HG03039 (cell line): Measurements from ENCODE around the gene CABLES1.
A peak's percentile ranks its signal among the peaks of the same experiment; 100 is the strongest.

Experiments used
- ATAC-seq: cut with Tn5 transposase; IDR thresholded peaks from one replicate; pipeline ENCODE4 v1.9.1; 2021; ENCODE audit warnings: mild to moderate bottlenecking, moderate library complexity; ENCODE audit not compliant: unreplicated experiment

The CABLES1 gene

DNA sequence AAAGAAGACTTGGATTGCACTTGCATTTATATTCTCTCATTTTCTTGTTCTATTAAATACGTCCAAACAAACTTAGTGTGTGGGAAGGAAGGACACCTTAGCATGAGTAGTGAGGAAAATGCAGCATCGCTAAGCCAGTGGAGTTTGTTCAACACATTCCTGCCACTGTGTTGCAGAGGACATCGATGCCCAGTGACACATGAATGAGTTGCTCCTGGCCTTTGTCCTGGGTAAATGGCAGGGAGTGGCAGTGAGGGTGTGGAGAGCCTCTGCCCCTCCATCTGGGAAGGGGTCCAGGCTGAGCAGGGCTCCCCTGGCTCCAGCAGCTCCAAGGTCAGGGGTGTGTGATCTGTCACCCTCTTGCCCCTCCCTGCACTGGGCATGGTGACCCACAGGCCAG lies 75.9 kb downstream of the CABLES1 start:
- ATAC-seq, result no peak

DNA sequence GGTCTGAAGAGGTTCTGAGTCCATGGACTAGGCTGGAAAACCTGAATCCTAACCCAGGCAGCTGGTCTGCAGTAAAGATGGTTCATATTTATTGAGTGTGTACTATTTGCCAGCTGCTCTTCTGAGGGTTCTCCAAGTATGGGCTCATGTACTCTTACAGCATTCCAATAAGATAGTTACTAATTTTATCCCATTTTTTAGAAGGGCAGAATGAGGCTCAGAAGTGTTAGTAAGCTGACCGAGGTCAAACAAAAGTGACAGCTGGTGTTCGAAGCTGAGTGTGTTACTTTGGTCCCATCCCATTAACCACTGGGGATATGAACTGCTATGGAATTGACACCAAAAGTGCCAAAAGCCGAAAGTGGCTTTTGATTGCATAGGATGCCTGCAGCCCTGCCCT lies 76.9 kb downstream of the CABLES1 start:
- no peak for ATAC-seq

DNA sequence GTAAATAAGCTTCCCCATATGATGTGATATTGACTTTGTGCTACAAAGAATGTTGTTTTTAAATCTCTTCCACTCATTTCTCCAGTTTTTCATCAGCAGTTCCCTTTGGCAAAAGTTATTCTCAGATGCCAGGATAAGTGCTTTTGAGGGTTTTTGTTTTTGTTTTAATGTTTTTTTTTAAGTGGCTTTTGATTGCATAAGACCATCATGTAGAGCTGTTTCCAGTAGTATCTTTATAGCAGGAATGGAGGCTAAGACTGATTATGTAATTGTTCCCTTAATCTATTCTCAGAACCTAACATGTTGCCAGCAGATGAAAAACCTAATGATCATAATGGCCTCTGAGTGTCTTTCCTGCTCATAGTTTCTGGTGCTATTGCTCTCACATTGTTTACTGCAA lies 77.9 kb downstream of the CABLES1 start:
- ATAC-seq, result no peak

DNA sequence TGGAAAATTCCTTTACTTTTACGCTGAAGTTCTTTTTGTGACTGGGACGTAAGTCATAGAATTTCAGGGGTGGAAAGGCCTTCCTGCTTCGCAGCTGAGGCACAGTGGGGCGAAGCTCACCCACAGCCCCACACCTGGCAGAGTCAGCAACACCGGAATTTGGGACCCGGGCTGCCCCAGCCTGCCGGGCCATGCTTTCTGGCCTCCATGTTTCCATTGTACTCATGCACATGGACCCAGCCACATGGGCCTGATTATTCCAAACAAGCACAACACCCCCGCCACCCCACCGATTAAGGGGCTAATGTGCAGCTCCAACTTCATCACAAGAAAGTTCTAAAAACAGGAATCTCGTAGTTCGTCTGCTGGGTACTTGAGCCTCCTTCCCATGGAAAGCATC lies 82.5 kb downstream of the CABLES1 start:
- no peak for ATAC-seq

DNA sequence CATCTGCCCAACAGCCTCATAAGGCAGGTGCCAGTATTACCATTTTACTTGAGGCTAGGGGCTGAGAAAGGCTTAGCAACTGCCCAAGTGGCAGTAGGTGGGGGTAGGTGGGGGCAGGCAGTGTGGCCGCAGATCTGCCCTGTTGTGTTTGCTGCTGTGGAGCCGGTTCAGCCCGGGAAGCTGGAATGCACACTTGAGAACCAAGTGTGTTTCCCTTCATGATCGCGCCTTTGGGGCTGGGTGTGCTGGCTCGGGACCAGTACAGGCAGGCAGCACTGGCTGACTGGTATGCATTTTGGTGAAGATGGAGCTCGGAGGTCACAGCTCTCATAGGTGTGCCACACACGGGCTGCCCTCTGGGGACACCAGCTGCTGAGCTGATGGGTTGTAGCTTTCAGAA lies 85.1 kb downstream of the CABLES1 start:
- no peak for ATAC-seq

DNA sequence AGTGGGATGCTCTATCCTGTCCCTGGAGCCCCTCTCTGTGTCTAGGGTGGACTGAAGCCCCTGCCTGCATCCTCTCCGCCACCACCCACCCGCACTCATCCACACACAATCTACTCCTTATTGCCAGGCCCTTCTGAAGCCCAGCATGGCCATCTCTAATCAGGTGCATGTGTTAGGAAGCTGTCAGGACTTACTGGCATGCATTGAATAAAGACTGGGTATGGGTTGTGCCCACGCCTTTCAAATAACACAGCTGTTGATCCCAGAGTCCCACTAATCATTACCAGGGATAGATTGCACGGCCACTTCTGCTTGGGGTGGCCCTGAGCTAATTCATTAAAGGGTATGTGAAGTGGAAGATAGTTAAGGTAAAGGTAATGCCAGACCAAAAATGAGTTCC lies 88.4 kb downstream of the CABLES1 start:
- ATAC-seq, result no peak

DNA sequence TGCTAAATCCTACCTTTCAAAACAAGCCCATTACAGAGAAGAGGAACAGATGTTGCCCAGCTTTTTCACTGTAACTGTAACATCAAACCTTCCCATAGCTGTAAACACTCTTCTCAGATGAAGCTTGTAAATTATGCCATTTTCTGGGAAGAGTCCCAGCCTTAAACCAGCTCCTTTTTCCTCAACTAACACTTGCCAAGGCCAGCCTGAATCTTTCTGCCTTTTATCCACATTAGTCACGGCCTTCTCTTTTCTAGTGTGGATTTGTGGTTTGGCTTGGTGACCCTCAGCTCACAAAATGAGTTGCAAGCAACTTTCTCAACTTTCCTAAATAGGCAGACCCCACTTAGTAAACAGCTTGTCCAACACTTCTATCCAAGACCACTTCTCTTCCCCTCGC lies 90.2 kb downstream of the CABLES1 start:
- ATAC-seq, result no peak

DNA sequence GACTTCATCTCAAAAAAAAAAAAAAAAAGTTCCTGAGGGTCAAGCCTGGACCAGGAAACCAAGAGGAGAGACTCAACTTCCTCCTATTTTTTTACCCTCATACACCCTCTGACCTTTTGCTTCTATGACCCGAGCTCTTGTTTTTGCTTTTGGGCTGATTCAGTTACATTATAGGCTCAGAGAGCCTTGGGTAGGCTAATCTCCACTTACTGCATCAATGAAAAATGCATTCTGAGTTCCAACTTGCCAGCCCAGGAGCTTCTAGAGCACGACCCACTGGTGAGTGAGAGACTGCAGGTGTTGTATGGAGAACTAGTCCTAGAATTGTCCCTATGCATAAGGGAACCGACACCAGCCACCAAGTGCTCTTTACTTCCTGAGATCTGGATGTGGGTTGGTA lies 91.1 kb downstream of the CABLES1 start:
- ATAC-seq, result no peak

DNA sequence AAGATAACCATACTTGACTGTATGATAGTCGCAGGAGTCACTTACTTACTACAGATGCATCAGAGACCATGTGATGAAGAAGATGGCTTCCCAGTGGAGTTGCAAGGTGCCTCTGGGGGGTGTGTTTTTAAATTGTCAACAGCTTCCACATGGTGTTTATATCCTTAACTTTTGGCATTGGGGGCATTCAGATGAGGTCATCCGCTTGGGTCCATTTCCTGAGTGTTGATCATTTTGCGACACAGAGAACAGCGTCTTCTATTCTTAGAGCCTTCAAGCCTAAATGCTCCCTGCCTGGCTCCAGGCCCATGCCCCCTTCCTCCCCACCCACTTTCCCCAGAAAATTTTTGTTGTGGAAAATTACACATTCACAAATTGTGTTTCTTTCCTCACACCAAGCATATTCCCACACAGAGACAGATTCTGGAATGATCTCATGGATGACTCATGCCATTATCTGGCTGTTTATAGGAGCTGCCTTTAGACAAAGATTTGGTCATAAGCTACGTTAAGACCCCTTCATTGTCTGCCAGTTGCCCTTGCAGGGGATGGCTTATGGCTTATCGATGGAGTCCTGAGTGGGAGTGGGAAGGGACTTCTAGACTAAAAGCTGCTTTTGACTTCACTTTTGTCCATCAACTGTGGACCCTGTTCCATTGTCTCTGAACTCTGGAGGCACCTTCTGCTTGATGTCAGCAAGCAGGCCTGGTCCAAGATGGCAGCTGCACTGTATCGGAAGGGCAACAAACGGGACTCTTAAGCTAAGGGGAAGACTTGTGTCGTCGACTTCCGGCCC lies 91.8 kb downstream of the CABLES1 start:
- ATAC-seq, result no peak

DNA sequence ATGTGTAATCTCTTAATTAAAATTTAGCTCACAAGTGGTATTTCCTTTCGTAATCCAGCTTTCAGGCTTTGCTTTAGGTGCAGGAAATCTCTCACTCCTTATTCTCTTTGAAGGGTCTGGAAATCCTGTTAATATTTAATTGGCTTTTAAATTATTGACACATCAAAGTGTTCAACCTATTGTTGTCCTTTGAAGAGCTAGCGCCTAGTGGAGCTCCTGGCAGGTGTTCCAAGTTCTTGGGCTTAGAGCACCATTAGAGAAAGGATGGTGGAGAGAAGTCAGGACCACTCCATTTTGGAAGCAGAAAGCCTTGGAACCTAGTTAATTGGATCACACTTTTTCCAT lies 92.4 kb downstream of the CABLES1 start:
- ATAC-seq, result no peak

DNA sequence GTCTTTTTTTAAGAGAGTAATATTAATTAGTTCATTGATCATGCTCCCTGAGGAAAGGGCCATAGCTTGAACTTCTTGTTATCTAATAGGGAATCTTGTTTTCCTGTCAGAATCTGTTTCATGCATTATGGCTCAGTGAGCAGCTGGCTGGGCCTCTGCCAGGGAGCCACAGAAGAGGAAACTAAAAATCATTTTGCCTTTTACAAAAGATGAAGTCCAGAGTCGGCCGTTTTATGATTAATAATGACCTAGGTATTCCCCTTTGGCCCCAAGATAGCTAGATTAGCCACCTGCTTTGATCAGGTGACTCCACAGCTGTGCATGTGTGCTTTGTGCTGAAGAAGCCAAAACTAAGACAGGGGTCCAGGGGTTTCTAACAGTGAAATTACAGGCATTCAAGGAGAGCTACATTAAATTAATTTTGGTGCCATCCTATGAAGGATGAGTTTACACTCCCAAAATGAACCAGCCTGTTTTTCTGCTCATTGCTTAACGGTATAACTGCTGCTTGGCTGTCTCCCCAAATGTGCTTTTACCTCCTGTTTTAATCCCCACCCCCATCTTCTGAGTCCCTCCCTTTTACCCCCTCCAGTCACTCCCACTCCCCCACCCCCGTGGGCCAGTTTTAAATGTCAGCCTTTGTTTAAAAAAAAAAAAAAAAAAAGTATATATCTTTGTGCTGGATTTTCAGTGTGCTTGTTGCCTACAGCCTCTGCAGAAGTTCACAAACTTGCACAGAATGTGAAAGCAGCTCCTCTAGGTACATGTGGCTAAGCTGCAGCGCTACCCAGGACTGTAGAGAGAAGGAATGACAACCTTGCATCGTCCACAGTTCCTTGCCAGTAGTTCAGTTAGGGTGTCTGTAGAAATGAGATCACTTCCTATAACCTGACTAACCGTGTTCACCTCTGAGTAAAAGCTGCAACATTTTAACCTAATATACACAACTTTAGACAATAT lies 93.1 kb downstream of the CABLES1 start:
- peak; percentile 34 for ATAC-seq

DNA sequence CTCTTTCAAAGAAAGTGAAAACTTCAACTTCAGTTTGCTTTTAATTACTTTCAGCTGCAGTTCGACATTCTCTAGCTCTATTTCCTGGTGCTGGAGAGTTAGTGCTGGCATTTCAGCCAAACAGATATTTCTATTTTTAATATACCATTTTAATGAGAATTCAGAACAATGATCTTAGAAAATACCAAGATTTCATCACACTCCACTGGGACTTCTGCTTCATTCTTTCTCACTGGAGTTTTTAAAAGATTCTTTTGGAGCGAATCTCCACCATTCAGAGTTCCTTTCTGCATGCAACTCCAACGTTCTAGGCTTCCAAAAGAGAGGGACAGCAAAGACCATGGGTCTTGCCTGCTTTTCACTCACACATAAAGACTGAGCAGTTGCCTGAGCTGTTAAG lies 94.2 kb downstream of the CABLES1 start:
- no peak for ATAC-seq

DNA sequence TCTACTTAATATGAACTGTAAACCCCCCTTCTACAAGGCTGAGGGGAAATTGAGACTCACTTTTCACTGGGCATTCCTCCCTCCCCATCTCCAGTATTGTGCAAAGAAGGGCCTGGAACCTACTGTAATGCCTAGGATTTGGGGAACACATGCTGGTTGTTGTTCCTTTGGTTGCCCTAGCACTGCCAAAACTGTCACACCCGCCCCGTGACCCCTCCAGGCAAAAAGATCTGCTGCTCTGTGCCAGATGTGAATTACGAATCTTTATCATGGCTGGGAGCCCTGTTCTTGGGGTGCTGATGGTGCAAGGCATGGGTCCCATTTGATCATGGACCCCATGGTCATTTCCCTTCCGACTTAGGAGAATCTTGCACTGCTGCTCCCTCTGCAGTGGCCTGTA lies 95.4 kb downstream of the CABLES1 start:
- no peak for ATAC-seq

DNA sequence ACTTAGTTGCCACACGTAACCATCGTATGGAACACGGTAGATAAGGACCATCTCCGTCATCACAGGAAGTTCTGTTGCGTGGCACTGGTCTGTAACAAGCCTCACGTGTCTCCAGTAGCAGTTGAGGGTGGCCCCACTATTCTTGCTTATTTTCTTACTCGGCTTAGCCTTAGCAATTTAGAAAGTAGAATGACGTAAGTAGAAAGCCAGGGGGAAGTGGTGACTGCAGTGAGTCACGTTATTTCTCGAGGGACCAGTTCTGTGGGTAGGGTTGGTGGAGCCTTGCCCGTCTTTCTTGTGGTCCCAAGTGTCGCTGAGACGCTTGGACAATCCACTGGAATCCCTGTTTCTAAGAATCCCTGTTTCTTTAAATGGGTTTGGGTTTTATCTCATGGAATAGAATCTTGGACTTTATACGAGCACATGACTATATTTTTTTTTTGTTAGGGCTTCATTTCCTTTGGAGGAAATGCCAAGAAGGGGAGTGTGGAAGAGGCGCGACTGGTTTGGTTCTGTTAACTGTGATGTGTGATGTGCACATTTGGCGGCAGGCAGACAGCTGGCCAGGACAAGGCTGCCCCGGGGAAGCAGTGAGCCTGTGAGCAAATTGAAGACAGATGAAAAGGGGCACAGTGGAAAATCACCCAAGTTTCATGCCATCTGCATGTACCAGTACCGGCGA lies 96.2 kb downstream of the CABLES1 start:
- peak; percentile 83 for ATAC-seq

DNA sequence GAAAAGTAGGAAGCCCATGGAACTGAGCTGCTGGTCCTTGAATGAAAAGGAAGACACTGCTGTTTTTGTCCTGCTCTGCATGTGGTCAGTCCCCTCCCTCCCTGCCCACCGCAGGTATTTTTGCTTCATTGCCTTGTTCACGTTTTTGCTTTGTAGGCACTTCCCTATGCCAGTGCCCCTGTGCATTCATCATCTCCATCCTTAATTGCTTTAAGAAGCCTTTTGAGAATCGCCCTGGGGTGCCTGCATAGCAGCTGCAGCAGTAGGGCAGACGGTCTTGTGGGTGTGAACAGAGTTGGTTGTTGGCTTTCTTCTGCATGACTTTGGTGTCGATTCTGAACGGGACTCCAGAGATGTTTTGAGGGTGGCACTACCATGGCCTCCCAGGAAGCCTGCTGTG lies 97.0 kb downstream of the CABLES1 start:
- ATAC-seq, result no peak

DNA sequence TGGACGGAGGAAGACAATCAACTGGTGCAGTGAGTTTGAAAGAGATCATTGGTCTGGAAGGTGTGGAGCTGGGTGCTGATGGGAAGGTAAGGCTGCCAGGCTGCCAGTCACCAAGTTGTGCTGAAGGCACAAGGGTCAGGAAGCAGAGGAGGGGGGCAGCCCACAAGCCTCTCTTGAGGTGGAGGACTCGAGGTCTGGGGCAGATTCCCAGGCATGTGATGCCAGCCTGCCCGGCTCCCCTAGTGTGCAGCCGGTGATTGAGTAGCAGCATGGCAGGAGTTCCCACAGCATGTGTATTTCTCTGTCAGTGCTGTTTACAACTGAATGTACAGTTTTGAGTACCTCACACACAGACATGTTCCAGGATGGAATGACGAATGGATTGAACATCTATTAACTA lies 99.3 kb downstream of the CABLES1 start:
- no peak for ATAC-seq

DNA sequence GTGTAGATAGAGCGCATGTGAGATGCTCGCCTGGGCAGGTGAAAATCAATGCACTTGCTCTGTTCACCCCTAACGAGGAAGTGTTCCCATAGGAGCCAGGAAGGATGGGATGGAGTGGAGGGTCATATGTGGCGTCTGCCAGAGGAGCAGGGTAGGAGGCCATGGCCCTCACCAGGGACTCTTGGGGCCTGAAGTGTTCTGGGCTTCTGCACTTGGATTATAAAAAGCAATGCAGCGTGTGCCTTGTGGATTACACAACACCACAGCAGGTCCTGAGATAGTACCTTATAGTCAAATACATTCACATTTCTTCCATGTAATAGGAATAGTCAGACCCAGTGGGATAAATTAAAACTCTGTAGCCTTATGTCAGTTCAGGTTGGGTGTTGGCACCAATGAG lies 100.1 kb downstream of the CABLES1 start:
- no peak for ATAC-seq

DNA sequence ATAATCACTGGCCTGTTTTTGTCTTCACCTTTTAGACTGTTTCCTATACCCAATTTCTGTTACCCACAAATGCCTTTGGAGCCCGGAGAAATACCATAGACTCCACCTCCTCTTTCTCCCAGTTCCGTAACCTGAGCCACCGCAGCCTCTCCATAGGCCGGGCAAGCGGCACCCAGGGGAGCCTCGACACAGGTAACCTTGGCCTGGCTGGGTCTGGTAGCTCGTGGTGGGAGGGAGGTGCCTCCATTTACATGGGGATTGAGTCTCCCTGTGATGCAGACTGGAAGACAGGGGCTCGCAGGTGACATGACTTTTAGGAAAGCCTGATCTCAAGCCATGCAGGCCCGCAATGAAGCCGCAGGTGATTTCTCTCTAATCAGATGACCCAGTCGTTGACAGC lies 100.6 kb downstream of the CABLES1 start:
- no peak for ATAC-seq

DNA sequence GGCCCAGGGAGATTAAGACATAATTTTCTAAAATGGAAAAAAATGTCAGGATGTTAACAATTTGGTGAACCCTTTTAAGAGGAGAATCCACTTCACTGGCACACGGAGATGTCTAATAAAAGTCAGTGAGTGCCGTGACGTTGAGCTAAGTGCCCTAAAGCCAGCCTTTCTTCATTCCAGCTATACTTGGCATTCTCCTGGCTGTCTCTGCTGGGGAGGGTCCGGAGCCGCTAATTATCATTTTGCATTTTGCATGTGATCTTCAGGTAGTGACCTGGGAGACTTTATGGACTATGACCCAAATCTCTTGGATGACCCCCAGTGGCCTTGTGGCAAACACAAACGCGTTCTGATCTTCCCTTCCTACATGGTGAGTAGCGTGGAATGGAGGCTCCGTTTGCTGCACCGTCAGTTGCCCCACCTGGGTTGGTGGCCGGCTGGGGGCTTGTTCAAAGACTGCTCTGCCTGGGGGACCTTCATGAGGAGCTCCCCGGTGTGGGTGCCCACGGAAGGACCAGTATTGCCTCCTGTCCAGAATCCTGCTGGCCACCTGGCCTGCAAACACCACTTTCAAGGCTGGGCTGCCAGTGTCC lies 101.7 kb downstream of the CABLES1 start:
- no peak for ATAC-seq

DNA sequence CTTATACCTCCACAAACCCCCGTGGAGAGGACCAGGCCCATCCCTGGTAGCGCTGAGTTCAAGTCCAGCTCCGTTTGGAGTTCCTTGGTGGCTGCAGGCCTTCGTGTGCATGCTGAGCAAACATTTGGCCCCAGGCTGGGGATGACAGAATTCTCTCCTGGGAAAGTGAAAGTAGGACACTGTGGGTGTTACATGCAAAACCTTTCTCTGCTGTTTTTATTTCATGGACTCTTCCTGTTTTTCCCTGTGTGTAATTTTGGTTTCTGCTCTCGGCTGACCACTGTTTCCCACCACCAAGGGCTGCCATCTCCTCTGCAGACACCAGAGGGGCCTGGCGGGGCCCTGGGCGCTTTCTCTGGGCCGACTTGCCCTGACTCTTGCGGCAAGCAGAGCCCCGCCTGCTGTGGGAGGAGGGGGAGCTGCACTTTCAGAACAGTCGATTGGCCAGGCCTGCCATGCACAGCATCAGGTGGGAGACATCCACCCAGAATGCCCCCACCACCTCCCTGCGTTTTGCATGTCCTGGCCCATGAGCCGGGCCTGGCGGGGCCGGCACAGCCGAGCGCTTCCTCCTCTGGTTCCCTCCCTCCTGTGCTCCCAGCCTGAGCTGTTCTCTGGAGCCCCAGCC lies 102.4 kb downstream of the CABLES1 start:
- ATAC-seq, result peak; percentile 50

DNA sequence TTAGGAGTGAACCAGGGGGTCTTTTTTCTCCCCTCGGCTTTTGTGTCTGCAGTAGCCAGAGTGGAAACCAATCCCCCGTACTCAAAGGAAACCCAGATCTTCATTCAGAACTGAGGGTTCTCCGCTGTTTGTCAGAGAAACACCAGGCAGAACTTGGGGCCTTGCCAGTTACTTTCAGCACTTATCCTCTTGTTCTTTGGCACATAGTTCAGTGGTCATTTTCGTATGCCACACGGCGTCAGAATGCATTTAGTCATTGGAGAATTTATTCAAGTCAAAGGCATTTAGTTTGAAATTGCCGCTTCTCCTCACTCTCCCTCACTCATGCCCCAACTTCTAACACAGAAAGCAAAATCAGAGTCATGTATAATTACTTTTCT lies 102.9 kb downstream of the CABLES1 start:
- no peak for ATAC-seq
